H1 (cell line): ENCODE results near the gene TRIM46. TPM values are rescaled to one million over a fixed set of nuclear protein-coding genes. Genes with fewer than 3 reads are reported as not detected.

Experiments used
- CTCF ChIA-PET: fragments of 300-600 bp; sonication (Branson Sonifier 250); formaldehyde crosslinking; loops from one replicate; lab custom pipeline; 2021; ENCODE audit not compliant: partially characterized antibody; lab: Charles Lee
- POLR2A ChIA-PET: fragments of 300-600 bp; sonication (Branson Sonifier 250); formaldehyde crosslinking; loops from one replicate; lab custom pipeline; 2021; ENCODE audit warnings: inconsistent platforms; ENCODE audit not compliant: partially characterized antibody; lab: Charles Lee
- DNase-seq, 2 experiments: peaks; one replicate each; pipeline versions ENCODE4 v3.0.0 to v3.0.0-alpha.2; 2010 to 2022; ENCODE audit warnings: low spot score in 2 of 2, low read depth in 1 of 2, mixed read lengths in 1 of 2
- FAIRE-seq: peaks from 2 replicates; lab custom pipeline; 2011; peaks lifted over from hg19 to GRCh38; lab: Jason Lieb, UNC
- H2AFZ ChIP-seq: 2 replicates; pipeline ENCODE4 v1.8.1; 2012; ENCODE audit warnings: low read length, inconsistent platforms
- H2AK5ac ChIP-seq: 2 replicates; pipeline ENCODE4 v1.6.1; 2013; ENCODE audit warnings: low read depth, low read length
- H2BK120ac ChIP-seq: replicated peaks from 2 replicates; pipeline ENCODE3; 2013; ENCODE audit warnings: low read depth, low read length, inconsistent platforms
- H2BK12ac ChIP-seq: 2 replicates; pipeline ENCODE4 v1.6.1; 2013; ENCODE audit warnings: low read depth, low read length
- H2BK15ac ChIP-seq: 2 replicates; pipeline ENCODE4 v1.6.1; 2013; ENCODE audit warnings: low read length
- H2BK20ac ChIP-seq: 2 replicates; pipeline ENCODE4 v1.6.1; 2013; ENCODE audit warnings: low read length
- H2BK5ac ChIP-seq: 2 replicates; pipeline ENCODE4 v1.6.1; 2013; ENCODE audit warnings: low read depth, low read length
- H3K14ac ChIP-seq: 2 replicates; pipeline ENCODE4 v1.6.1; 2013; ENCODE audit warnings: inconsistent platforms; ENCODE audit not compliant: insufficient read length
- H3K18ac ChIP-seq: 2 replicates; pipeline ENCODE4 v1.6.1; 2013; ENCODE audit warnings: low read length; ENCODE audit errors: extremely low read depth
- H3K23ac ChIP-seq: 2 replicates; pipeline ENCODE4 v1.6.1; 2013; ENCODE audit warnings: inconsistent platforms; ENCODE audit not compliant: insufficient read length
- H3K23me2 ChIP-seq: 2 replicates; pipeline ENCODE4 v1.6.1; 2013; ENCODE audit warnings: low read depth, low read length
- H3K27ac ChIP-seq: 2 replicates; pipeline ENCODE4 v1.6.1; 2011; ENCODE audit warnings: low read depth, low read length, inconsistent platforms
- H3K27me3 ChIP-seq, 4 experiments: replicated peaks in 1 of 4; 1 replicate in 1 of 4; 2 replicates in 3 of 4; pipeline versions ENCODE4 v1.6.1 to v1.8.1; 2011 to 2013; ENCODE audit warnings: low read length in 3 of 4, mild to moderate bottlenecking in 3 of 4, inconsistent platforms in 2 of 4, mixed read lengths in 2 of 4, moderate library complexity in 1 of 4; ENCODE audit not compliant: control insufficient read depth in 3 of 4, insufficient read depth in 3 of 4; ENCODE audit errors: extremely low read depth in 1 of 4
- H3K36me3 ChIP-seq, 4 experiments: 2 replicates each; pipeline versions ENCODE4 v1.6.1 to v1.8.1; 2011 to 2013; ENCODE audit warnings: mild to moderate bottlenecking in 4 of 4, low read length in 3 of 4, moderate library complexity in 2 of 4, control low read depth in 1 of 4, inconsistent platforms in 1 of 4; ENCODE audit not compliant: insufficient read depth in 4 of 4, control insufficient read depth in 2 of 4
- H3K4ac ChIP-seq: replicated peaks from 2 replicates; pipeline ENCODE3; 2013; ENCODE audit warnings: low read length, low read depth, mixed read lengths, inconsistent platforms; ENCODE audit not compliant: insufficient read length
- H3K4me1 ChIP-seq, 4 experiments: replicated peaks in 1 of 4; 1 replicate in 1 of 4; 2 replicates in 3 of 4; pipeline versions ENCODE4 v1.6.1 to v1.8.1; 2011 to 2013; ENCODE audit warnings: low read length in 3 of 4, inconsistent platforms in 2 of 4, mixed read lengths in 1 of 4; ENCODE audit not compliant: insufficient read depth in 4 of 4, control insufficient read depth in 3 of 4
- H3K4me2 ChIP-seq, 2 experiments: 2 replicates each; pipeline versions ENCODE4 v1.6.1 to v1.8.1; 2011 to 2013; ENCODE audit warnings: low read depth in 2 of 2, low read length in 2 of 2, control low read depth in 1 of 2, inconsistent platforms in 1 of 2, mild to moderate bottlenecking in 1 of 2; ENCODE audit not compliant: insufficient read depth in 1 of 2
- H3K4me3 ChIP-seq, 4 experiments: fragments of 200-600, 300-600 bp in 1 of 4; sonication (generic), shearing (Covaris generic), sonication (Bioruptor Twin) in 1 of 4; 2 replicates each; pipeline versions ENCODE4 v1.5.1 to v1.8.1; 2011 to 2016; ENCODE audit warnings: low read length in 4 of 4, low read depth in 3 of 4, control low read depth in 2 of 4, inconsistent platforms in 2 of 4, mild to moderate bottlenecking in 2 of 4, mixed read lengths in 1 of 4, moderate library complexity in 1 of 4; ENCODE audit not compliant: insufficient read depth in 2 of 4; ENCODE audit errors: extremely low read depth in 1 of 4
- H3K56ac ChIP-seq: replicated peaks from 2 replicates; pipeline ENCODE3; 2013; ENCODE audit warnings: low read depth, mild to moderate bottlenecking, mixed read lengths, low read length, inconsistent platforms; ENCODE audit not compliant: insufficient read length
- H3K79me1 ChIP-seq: 2 replicates; pipeline ENCODE4 v1.6.1; 2013; ENCODE audit warnings: low read depth, low read length, control low read depth
- H3K79me2 ChIP-seq, 2 experiments: 2 replicates each; pipeline versions ENCODE4 v1.6.1 to v1.8.1; 2012 to 2013; ENCODE audit warnings: low read length in 2 of 2, mild to moderate bottlenecking in 2 of 2, inconsistent platforms in 1 of 2; ENCODE audit not compliant: insufficient read depth in 2 of 2, control insufficient read depth in 1 of 2
- H3K9ac ChIP-seq, 4 experiments: replicated peaks in 1 of 4; 1 replicate in 1 of 4; 2 replicates in 3 of 4; pipeline versions ENCODE4 v1.6.1 to v1.8.1; 2011 to 2013; ENCODE audit warnings: low read depth in 3 of 4, low read length in 3 of 4, control low read depth in 2 of 4, mild to moderate bottlenecking in 2 of 4, moderate library complexity in 2 of 4, inconsistent platforms in 1 of 4; ENCODE audit errors: extremely low read depth in 1 of 4
- H3K9me3 ChIP-seq, 2 experiments: 2 replicates each; pipeline versions ENCODE4 v1.6.1 to v1.8.1; 2012 to 2013; ENCODE audit warnings: mild to moderate bottlenecking in 2 of 2, moderate library complexity in 2 of 2, control low read depth in 1 of 2, inconsistent platforms in 1 of 2, low read depth in 1 of 2, low read length in 1 of 2, mixed read lengths in 1 of 2; ENCODE audit not compliant: insufficient read depth in 2 of 2
- H4K20me1 ChIP-seq, 2 experiments: replicated peaks in 1 of 2; 2 replicates each; pipeline versions ENCODE3 to v1.8.1; 2011 to 2013; ENCODE audit warnings: inconsistent platforms in 2 of 2, low read length in 2 of 2, mild to moderate bottlenecking in 1 of 2; ENCODE audit not compliant: insufficient read depth in 2 of 2, control insufficient read depth in 1 of 2
- H4K5ac ChIP-seq: 2 replicates; pipeline ENCODE4 v1.6.1; 2013; ENCODE audit warnings: low read length, low read depth, mixed read lengths, inconsistent platforms; ENCODE audit not compliant: insufficient read length
- H4K8ac ChIP-seq: 2 replicates; pipeline ENCODE4 v1.8.0; 2013; ENCODE audit warnings: mild to moderate bottlenecking, moderate library complexity, low read length, inconsistent platforms; ENCODE audit not compliant: insufficient read depth; ENCODE audit errors: extremely low read depth
- H4K91ac ChIP-seq: replicated peaks from 2 replicates; pipeline ENCODE3; 2013; ENCODE audit warnings: low read length, mixed read lengths, inconsistent platforms; ENCODE audit not compliant: insufficient read length
- EZH2 ChIP-seq: fragments of 200-600 bp; sonication (generic); IDR thresholded peaks from 2 replicates; pipeline ENCODE4 v1.7.1; 2012; ENCODE audit warnings: low read depth, mild to moderate bottlenecking, moderate library complexity, low read length, inconsistent platforms; ENCODE audit not compliant: severe bottlenecking
- POU5F1 ChIP-seq: IDR thresholded peaks from 2 replicates; pipeline ENCODE4 v1.6.1; 2011; ENCODE audit warnings: low read depth, mild to moderate bottlenecking, low read length, moderate library complexity
- SAP30 ChIP-seq: fragments of 300-600 bp; sonication (generic); IDR thresholded peaks from 2 replicates; pipeline ENCODE4 v1.7.1; 2012; ENCODE audit warnings: low read length, moderate library complexity, mild to moderate bottlenecking, inconsistent platforms; ENCODE audit not compliant: insufficient read depth, insufficient replicate concordance
- SRF ChIP-seq: IDR thresholded peaks from 2 replicates; pipeline ENCODE4 v1.6.1; 2011; ENCODE audit warnings: mild to moderate bottlenecking, low read depth, low read length, moderate library complexity
- TBP ChIP-seq: IDR thresholded peaks from 2 replicates; pipeline ENCODE4 v1.6.1; 2011; ENCODE audit warnings: low read depth, low read length, improper control_type of control experiment
- TCF12 ChIP-seq: IDR thresholded peaks from 2 replicates; pipeline ENCODE4 v1.6.1; 2011; ENCODE audit warnings: low read depth, mild to moderate bottlenecking, low read length
- WGBS, 2 experiments: shearing (Covaris generic) in 1 of 2; methylation state at CpG; one replicate each; pipeline versions ENCODE4 v1.1.6 to v1.1.7; 2013 to 2015; ENCODE audit warnings: low lambda C conversion rate in 2 of 2, mixed read lengths in 2 of 2, inconsistent platforms in 1 of 2, low coverage in 1 of 2, missing lambda C conversion rate in 1 of 2; ENCODE audit not compliant: insufficient replicate concordance in 2 of 2, insufficient coverage in 1 of 2, insufficient read length in 1 of 2; ENCODE audit errors: extremely low coverage in 1 of 2, missing lambda C conversion rate in 1 of 2; 5-methylcytosine and 5-hydroxymethylcytosine counted together
- polyA plus RNA-seq, 7 experiments: library from polyadenylated mRNA; depleted of rRNA in 3 of 7; stranded (reverse) in 5 of 7; unstranded in 2 of 7; fragments of >200 nt in 5 of 7; fragments of 200-250 nt in 2 of 7; gene quantifications; 1 replicate in 5 of 7; 2 replicates in 1 of 7; 4 replicates in 1 of 7; pipeline versions ENCODE4 v1.2.1 to v1.2.3, GENCODE V29; 2011 to 2013; ENCODE audit warnings: missing spikeins in 2 of 7, mixed read lengths in 2 of 7
- total RNA-seq: library from RNA; stranded (reverse); fragmentation: NEBNext Ultra II Directional; extraction: Animal tissue kit (Norgen Biotek cat#: 25700); gene quantifications from 2 replicates; pipeline ENCODE4 v1.2.1, GENCODE V29; 2021

The TRIM46 gene
- total and polyA plus RNA-seq, 2 of the 8 experiments (the other 6 are each of a cell fraction or from before 2014, with no cell fraction given) = 15.5 to 21.6 TPM

DNA sequence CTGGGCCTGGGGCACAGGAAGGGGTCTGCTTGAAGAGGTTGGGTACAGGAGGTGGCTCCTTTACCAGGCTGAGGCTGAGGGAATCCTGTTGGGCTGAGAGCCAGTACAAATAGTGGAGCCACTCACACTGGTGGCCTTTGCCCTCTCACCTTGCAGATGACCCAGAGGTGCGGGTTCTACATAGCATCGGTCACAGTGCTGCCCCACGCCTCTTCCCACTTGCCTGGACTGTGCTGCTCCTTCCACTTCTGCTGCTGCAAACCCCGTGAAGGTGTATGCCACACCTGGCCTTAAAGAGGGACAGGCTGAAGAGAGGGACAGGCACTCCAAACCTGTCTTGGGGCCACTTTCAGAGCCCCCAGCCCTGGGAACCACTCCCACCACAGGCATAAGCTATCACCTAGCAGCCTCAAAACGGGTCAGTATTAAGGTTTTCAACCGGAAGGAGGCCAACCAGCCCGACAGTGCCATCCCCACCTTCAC is 39.8 kb upstream of the TRIM46 start:
- Histone ChIP-seq H3K4me1 (peaks cover 15 to 40% (median 21%) of the 10 kb centered on the region in 4 experiments), H3K23ac (no peak overlapping the region), H3K36me3 (peaks cover 0 to 4% (median under 1%) of the 10 kb centered on the region in 4 experiments; a peak in 2 of 8 replicates), H3K9me3 (no peaks in the 10 kb centered on the region), H2BK20ac (no peak overlapping the region), H2AK5ac (no peak overlapping the region), H3K18ac (no peak overlapping the region), H3K27me3 (peaks cover 0 to 4% (median 1%) of the 10 kb centered on the region in 4 experiments; a peak in 4 of 7 replicates), H3K23me2 (peaks cover 12% of the 10 kb centered on the region; the same call in 1 of the 2 replicates), H3K4me2 (no peak overlapping the region; a peak in 1 of 4 replicates), H3K4ac (no peak overlapping the region), H2BK15ac (no peak overlapping the region), H3K4me3 (no peak overlapping the region)
- POLR2A ChIA-PET = interaction anchor here (1.0 to 1.8 kb wide), 3 partner anchors 16 to 39 kb away, joined by 3 to 5 read pairs (median 4); partner anchors contain the start of gene KRTCAP2
- TF ChIP-seq TBP (no peak), TCF12 (no peak), EZH2 (no peak), POU5F1 (no peak), SAP30 (no peak), SRF (no peak)
- TF ChIP-seq, all 59 proteins: peak for 0
- no peak overlapping the region for H3K27ac ChIP-seq
- H2BK12ac ChIP-seq = 0 out of 2 replicates have a peak overlapping the region, but pooled peaks have one; percentile 22
- no peak overlapping the region for H3K56ac ChIP-seq
- DNase-seq = no peak
- peaks cover 0 to 2% of the 10 kb centered on the region in 2 experiments; a peak in 1 of 4 replicates for H3K79me2 ChIP-seq
- H2BK5ac ChIP-seq = no peak overlapping the region
- H3K14ac ChIP-seq = no peak overlapping the region
- H3K79me1 ChIP-seq = no peaks in the 10 kb centered on the region
- WGBS, 2 experiments = 89% methylated on average over 7 of the region's 7 CpGs; no CpG with 5 or more reads in 1 of the 2 experiments
- no peak overlapping the region for H2AFZ ChIP-seq
- H3K9ac ChIP-seq = no peak overlapping the region
- no peak overlapping the region for H4K91ac ChIP-seq
- no peak for FAIRE-seq
- no peak overlapping the region for H4K8ac ChIP-seq
- CTCF ChIA-PET = interaction anchor here (0.5 to 14.2 kb wide), 7 partner anchors 11 to 212 kb away, joined by 3 to 187 read pairs (median 6); partner anchors contain the start of genes KRTCAP2 and TRIM46
- H4K20me1 ChIP-seq = no peaks in the 10 kb centered on the region
- no peak overlapping the region for H4K5ac ChIP-seq
- no peak overlapping the region for H2BK120ac ChIP-seq
